HL-60 (cell line): Measurements from ENCODE around the gene ADAM15.

Experiments
- GABPA ChIP-seq: IDR thresholded peaks from 2 replicates; pipeline ENCODE4 v1.6.1; 2012; ENCODE audit warnings: low read depth
- POLR2AphosphoS5 ChIP-seq: IDR thresholded peaks from 2 replicates; pipeline ENCODE4 v1.6.1; 2012; ENCODE audit warnings: low read depth
- TF ChIP-seq, protein P1 (sequence below): IDR thresholded peaks from one replicate; pipeline ENCODE4 v1.5.1; 2011; ENCODE audit warnings: low read length, control low read depth, inconsistent platforms; ENCODE audit not compliant: insufficient read depth

GRCh38 chr1:155048449-155049334 lies 2.4 kb upstream of the ADAM15 start:
- TF ChIP-seq, protein P1, sequence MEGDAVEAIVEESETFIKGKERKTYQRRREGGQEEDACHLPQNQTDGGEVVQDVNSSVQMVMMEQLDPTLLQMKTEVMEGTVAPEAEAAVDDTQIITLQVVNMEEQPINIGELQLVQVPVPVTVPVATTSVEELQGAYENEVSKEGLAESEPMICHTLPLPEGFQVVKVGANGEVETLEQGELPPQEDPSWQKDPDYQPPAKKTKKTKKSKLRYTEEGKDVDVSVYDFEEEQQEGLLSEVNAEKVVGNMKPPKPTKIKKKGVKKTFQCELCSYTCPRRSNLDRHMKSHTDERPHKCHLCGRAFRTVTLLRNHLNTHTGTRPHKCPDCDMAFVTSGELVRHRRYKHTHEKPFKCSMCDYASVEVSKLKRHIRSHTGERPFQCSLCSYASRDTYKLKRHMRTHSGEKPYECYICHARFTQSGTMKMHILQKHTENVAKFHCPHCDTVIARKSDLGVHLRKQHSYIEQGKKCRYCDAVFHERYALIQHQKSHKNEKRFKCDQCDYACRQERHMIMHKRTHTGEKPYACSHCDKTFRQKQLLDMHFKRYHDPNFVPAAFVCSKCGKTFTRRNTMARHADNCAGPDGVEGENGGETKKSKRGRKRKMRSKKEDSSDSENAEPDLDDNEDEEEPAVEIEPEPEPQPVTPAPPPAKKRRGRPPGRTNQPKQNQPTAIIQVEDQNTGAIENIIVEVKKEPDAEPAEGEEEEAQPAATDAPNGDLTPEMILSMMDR = no peak
- TF ChIP-seq GABPA (no peak), POLR2AphosphoS5 (no peak)
